ENCODE measurements around the gene AOC1.

DNA sequence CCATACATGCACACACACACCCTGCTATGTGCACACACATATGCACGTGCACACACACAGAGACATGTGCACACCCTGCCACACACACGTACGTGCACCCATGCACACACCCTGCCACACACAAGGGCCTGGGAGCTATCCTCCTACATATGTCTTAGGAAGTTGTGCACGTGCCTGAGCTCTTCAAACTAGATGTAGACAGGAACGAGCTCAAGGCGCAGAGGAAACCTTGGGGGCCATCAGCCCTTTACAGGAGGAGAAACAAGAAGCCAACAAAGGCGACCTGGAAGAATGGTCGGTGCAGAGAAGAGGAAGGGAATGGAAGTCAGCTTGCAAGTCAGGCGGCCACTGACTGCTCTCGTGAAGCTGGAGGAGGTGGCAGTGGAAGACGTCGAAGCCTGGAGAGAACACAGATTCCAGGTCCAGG, 58.7 kb downstream of the AOC1 start:
- TF ChIP-seq CTCF (IDR thresholded peaks at IDR 0.05) (no peak), POLR2A (IDR thresholded peaks at IDR 0.05; ENCODE audit: low read depth) (no peak), POLR2AphosphoS5 (IDR thresholded peaks at IDR 0.05) (no peak)
